HepG2 (cell line): ENCODE data around the gene BTN1A1. TPM values are rescaled to one million over a fixed set of nuclear protein-coding genes. Genes with fewer than 3 reads are reported as not detected.

Source experiments
- ASH2L ChIP-seq: fragments of 300-600, 200-600 bp; sonication (generic); IDR thresholded peaks from 2 replicates; pipeline ENCODE4 v1.7.0; 2017; ENCODE audit warnings: low read depth, mild to moderate bottlenecking, moderate library complexity, mixed read lengths, low read length; ENCODE audit not compliant: insufficient read length
- ATF1 ChIP-seq: IDR thresholded peaks from 2 replicates; pipeline ENCODE4 v1.6.1; 2016; ENCODE audit warnings: mild to moderate bottlenecking, control low read depth
- CEBPG ChIP-seq: IDR thresholded peaks from 2 replicates; pipeline ENCODE4 v1.6.1; 2016
- FOXA1 ChIP-seq, 2 experiments: fragments of 450-650 bp in 1 of 2; sonication (generic) in 1 of 2; formaldehyde crosslinking in 1 of 2; IDR thresholded peaks; 2 replicates each; pipeline versions ENCODE4 v1.4.0 to v1.6.1; 2016 to 2020; ENCODE audit warnings: missing genetic modification reagents in 1 of 2
- GABPA ChIP-seq, 2 experiments: IDR thresholded peaks; 2 replicates each; pipeline ENCODE4 v1.6.1; 2011 to 2016; ENCODE audit warnings: low read depth in 2 of 2, low read length in 1 of 2, missing biosample characterization in 1 of 2, missing genetic modification characterization in 1 of 2
- HDAC1 ChIP-seq: sonication (generic); formaldehyde crosslinking; IDR thresholded peaks from 2 replicates; pipeline ENCODE4 v1.5.1; 2020; ENCODE audit warnings: mild to moderate bottlenecking, missing genetic modification reagents
- KLF6 ChIP-seq: IDR thresholded peaks from 2 replicates; pipeline ENCODE4 v1.8.0; 2016; ENCODE audit warnings: missing biosample characterization, missing genetic modification reagents
- MIXL1 ChIP-seq: IDR thresholded peaks from 2 replicates; pipeline ENCODE4 v1.6.1; 2016
- NCOA2 ChIP-seq: sonication (generic); formaldehyde crosslinking; IDR thresholded peaks from 2 replicates; pipeline ENCODE4 v1.8.0; 2022; ENCODE audit warnings: inconsistent platforms
- NFE2L1 ChIP-seq: sonication (generic); formaldehyde crosslinking; IDR thresholded peaks from 2 replicates; pipeline ENCODE4 v1.4.0; 2020; ENCODE audit warnings: missing genetic modification reagents, mild to moderate bottlenecking, borderline replicate concordance
- NFE2L2 ChIP-seq: fragments of 150-350 bp; IDR thresholded peaks from 2 replicates; pipeline ENCODE4 v1.6.1; 2014; ENCODE audit warnings: low read length
- NR2F1 ChIP-seq, 2 experiments: fragments of 450-650 bp in 1 of 2; formaldehyde crosslinking in 1 of 2; IDR thresholded peaks; 2 replicates each; pipeline versions ENCODE4 v1.5.0 to v1.6.1; 2016 to 2020; ENCODE audit warnings: mild to moderate bottlenecking in 1 of 2, missing compliant biosample characterization in 1 of 2, missing genetic modification reagents in 1 of 2, moderate library complexity in 1 of 2
- POLR2G ChIP-seq: fragments of 200-400 bp; formaldehyde crosslinking; IDR thresholded peaks from 2 replicates; pipeline ENCODE4 v1.6.1; 2018; ENCODE audit warnings: mild to moderate bottlenecking, low read depth, low read length, moderate library complexity
- RFXANK ChIP-seq: IDR thresholded peaks from 2 replicates; pipeline ENCODE4 v1.6.1; 2016
- RFXAP ChIP-seq: sonication (generic); formaldehyde crosslinking; IDR thresholded peaks from 2 replicates; pipeline ENCODE4 v1.4.0; 2020; ENCODE audit warnings: missing genetic modification reagents, borderline replicate concordance
- SAP130 ChIP-seq: IDR thresholded peaks from 2 replicates; pipeline ENCODE4 v1.6.1; 2016; ENCODE audit warnings: low read depth
- SMARCC2 ChIP-seq: fragments of 450-650 bp; IDR thresholded peaks from 2 replicates; pipeline ENCODE4 v1.6.1; 2017; ENCODE audit warnings: antibody characterized with exemption, mild to moderate bottlenecking
- SRF ChIP-seq: IDR thresholded peaks from 2 replicates; pipeline ENCODE4 v1.6.1; 2011; ENCODE audit warnings: mild to moderate bottlenecking, low read depth, low read length, moderate library complexity
- THAP11 ChIP-seq: IDR thresholded peaks from 2 replicates; pipeline ENCODE4 v1.6.1; 2016; ENCODE audit warnings: missing biosample characterization, missing genetic modification reagents
- ZBTB3 ChIP-seq: sonication (generic); formaldehyde crosslinking; IDR thresholded peaks from 2 replicates; pipeline ENCODE4 v1.4.0; 2020; ENCODE audit warnings: low read depth, mild to moderate bottlenecking, moderate library complexity, missing genetic modification reagents, borderline replicate concordance
- ZNF614 ChIP-seq: IDR thresholded peaks from 2 replicates; pipeline ENCODE4 v1.6.1; 2018; ENCODE audit warnings: missing biosample characterization, missing genetic modification reagents, inconsistent platforms, borderline replicate concordance
- ZNF652 ChIP-seq: IDR thresholded peaks from 2 replicates; pipeline ENCODE4 v1.6.1; 2016; ENCODE audit warnings: low read depth, borderline replicate concordance
- ZNF670 ChIP-seq: sonication (generic); formaldehyde crosslinking; IDR thresholded peaks from 2 replicates; pipeline ENCODE4 v1.8.0; 2022; ENCODE audit warnings: mild to moderate bottlenecking, missing genetic modification reagents, borderline replicate concordance
- ZNF674 ChIP-seq: sonication (generic); formaldehyde crosslinking; IDR thresholded peaks from 2 replicates; pipeline ENCODE4 v1.5.0; 2020; ENCODE audit warnings: low read depth, mild to moderate bottlenecking, missing genetic modification reagents
- ZNF780A ChIP-seq: sonication (generic); formaldehyde crosslinking; IDR thresholded peaks from 2 replicates; pipeline ENCODE4 v1.8.0; 2022; ENCODE audit warnings: mild to moderate bottlenecking, missing genetic modification reagents, moderate library complexity
- ZSCAN9 ChIP-seq: IDR thresholded peaks from 2 replicates; pipeline ENCODE4 v1.6.1; 2016; ENCODE audit warnings: borderline replicate concordance
- polyA plus RNA-seq, 8 experiments: library from polyadenylated mRNA; depleted of rRNA in 3 of 8; stranded (reverse) in 7 of 8; unstranded in 1 of 8; fragments of >200 nt; fragmentation: Illumina TruSeq in 4 of 8; extraction: Trizol in 4 of 8; gene quantifications; 2 replicates each; pipeline versions ENCODE4 v1.2.1 to v1.2.3, GENCODE V29; 2011 to 2016; ENCODE audit warnings: low read depth in 4 of 8, missing spikeins in 1 of 8, mixed read lengths in 1 of 8; ENCODE audit not compliant: insufficient read depth in 1 of 8
- total RNA-seq, 5 experiments: library from RNA; depleted of rRNA; stranded (reverse); fragments of >200 nt; fragmentation: Illumina TruSeq; extraction: Trizol; gene quantifications; 2 replicates each; pipeline ENCODE4 v1.2.3, GENCODE V29; 2016; ENCODE audit warnings: low read depth in 1 of 5
- TF ChIP-seq, protein P1 (sequence below): sonication (generic); formaldehyde crosslinking; IDR thresholded peaks from 2 replicates; pipeline ENCODE4 v1.4.0; 2020; ENCODE audit warnings: missing genetic modification reagents, borderline replicate concordance
- TF ChIP-seq, protein P2 (sequence below): sonication (generic); formaldehyde crosslinking; conservative IDR thresholded peaks from 2 replicates; pipeline ENCODE4 v1.4.0; 2020; ENCODE audit warnings: mild to moderate bottlenecking, missing genetic modification reagents, moderate library complexity

The BTN1A1 gene
- total and polyA plus RNA-seq, 2 of the 13 experiments (the other 11 are each of a cell fraction or from before 2014, with no cell fraction given) = 0.04 TPM; not detected in 1

DNA sequence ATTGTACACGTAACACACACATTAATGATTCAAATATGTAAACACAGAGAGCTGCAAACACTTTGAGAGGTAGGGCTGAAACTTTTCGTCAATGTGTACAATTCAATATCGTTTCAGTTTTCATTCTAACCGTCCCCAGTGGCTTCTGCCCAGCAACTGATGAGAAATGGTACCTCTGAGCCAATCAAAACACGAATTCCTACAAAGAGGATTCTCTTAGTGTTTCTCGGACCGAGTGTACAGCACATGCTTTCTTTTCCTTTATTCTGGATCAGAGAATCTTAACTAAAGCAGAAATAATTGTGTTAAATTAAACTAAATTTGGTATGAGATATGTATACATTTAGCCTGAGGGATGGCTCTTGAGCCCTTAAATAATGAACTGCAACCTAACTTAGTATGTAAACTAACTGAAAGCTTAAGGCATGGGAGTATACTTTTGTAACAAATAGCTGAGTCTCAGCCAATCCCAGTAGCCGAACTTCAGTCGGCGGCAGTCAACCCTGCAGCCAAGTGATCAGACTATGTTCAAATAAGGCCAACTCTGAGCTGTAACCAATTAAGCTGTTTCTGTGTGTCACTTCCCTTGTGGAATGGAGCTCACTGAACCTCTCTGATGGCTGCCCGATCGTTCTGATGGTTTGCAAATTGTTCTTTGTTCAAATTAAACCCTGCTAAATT, 26.2 kb upstream of the BTN1A1 start (continued):
- TF ChIP-seq ATF1 (CRISPR knock-in tag) (peak; percentile 96), SMARCC2 (no peak), MIXL1 (CRISPR knock-in tag) (peak; percentile 92), ZNF780A (CRISPR knock-in tag) (no peak), ZNF614 (CRISPR knock-in tag) (peak; percentile 27; the same call in 1 of the 2 replicates), NR2F1 (CRISPR knock-in tag; IDR thresholded peaks at IDR 0.05) (no peak), CEBPG (CRISPR knock-in tag) (0 out of 2 replicates have a peak, but pooled peaks have one; percentile 7), SAP130 (peak; percentile 65), SRF (peak; percentile 93), GABPA (IDR thresholded peaks at IDR 0.05; ENCODE audit: low read depth, low read length) (no peak), GABPA (CRISPR knock-in tag; IDR thresholded peaks at IDR 0.05; ENCODE audit: low read depth) (peak; percentile 50; the same call in 1 of the 2 replicates), ZBTB3 (CRISPR knock-in tag) (0 out of 2 replicates have a peak, but pooled peaks have one; percentile 51), ZNF670 (CRISPR knock-in tag) (peak; percentile 91; the same call in 1 of the 2 replicates), KLF6 (CRISPR knock-in tag) (0 out of 2 replicates have a peak, but pooled peaks have one; percentile 20), NFE2L1 (CRISPR knock-in tag) (no peak), ZNF652 (CRISPR knock-in tag) (0 out of 2 replicates have a peak, but pooled peaks have one; percentile 12), RFXAP (CRISPR knock-in tag) (peak; percentile 100), HDAC1 (CRISPR knock-in tag) (peak; percentile 64), NCOA2 (CRISPR knock-in tag) (0 out of 2 replicates have a peak, but pooled peaks have one; percentile 26), FOXA1 (IDR thresholded peaks at IDR 0.05) (no peak), FOXA1 (CRISPR knock-in tag; IDR thresholded peaks at IDR 0.05) (peak; percentile 59), POLR2G (peak; percentile 80), THAP11 (0 out of 2 replicates have a peak, but pooled peaks have one; percentile 13), ZSCAN9 (CRISPR knock-in tag) (no peak), ZNF674 (CRISPR knock-in tag) (no peak), ASH2L (peak; percentile 70), RFXANK (peak; percentile 100), NFE2L2 (no peak)
- TF ChIP-seq, protein P1, sequence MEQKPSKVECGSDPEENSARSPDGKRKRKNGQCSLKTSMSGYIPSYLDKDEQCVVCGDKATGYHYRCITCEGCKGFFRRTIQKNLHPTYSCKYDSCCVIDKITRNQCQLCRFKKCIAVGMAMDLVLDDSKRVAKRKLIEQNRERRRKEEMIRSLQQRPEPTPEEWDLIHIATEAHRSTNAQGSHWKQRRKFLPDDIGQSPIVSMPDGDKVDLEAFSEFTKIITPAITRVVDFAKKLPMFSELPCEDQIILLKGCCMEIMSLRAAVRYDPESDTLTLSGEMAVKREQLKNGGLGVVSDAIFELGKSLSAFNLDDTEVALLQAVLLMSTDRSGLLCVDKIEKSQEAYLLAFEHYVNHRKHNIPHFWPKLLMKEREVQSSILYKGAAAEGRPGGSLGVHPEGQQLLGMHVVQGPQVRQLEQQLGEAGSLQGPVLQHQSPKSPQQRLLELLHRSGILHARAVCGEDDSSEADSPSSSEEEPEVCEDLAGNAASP (CRISPR knock-in tag) = peak; percentile 29; the same call in 1 of the 2 replicates
- TF ChIP-seq, protein P2, sequence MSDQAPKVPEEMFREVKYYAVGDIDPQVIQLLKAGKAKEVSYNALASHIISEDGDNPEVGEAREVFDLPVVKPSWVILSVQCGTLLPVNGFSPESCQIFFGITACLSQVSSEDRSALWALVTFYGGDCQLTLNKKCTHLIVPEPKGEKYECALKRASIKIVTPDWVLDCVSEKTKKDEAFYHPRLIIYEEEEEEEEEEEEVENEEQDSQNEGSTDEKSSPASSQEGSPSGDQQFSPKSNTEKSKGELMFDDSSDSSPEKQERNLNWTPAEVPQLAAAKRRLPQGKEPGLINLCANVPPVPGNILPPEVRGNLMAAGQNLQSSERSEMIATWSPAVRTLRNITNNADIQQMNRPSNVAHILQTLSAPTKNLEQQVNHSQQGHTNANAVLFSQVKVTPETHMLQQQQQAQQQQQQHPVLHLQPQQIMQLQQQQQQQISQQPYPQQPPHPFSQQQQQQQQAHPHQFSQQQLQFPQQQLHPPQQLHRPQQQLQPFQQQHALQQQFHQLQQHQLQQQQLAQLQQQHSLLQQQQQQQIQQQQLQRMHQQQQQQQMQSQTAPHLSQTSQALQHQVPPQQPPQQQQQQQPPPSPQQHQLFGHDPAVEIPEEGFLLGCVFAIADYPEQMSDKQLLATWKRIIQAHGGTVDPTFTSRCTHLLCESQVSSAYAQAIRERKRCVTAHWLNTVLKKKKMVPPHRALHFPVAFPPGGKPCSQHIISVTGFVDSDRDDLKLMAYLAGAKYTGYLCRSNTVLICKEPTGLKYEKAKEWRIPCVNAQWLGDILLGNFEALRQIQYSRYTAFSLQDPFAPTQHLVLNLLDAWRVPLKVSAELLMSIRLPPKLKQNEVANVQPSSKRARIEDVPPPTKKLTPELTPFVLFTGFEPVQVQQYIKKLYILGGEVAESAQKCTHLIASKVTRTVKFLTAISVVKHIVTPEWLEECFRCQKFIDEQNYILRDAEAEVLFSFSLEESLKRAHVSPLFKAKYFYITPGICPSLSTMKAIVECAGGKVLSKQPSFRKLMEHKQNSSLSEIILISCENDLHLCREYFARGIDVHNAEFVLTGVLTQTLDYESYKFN (CRISPR knock-in tag) = peak; percentile 24; the same call in 1 of the 2 replicates
